CD4-positive, alpha-beta memory T cell (primary cell): ENCODE results near the gene PML. TPM values are rescaled to one million over a fixed set of nuclear protein-coding genes. Genes with fewer than 3 reads are reported as not detected.
A peak's percentile ranks its signal among the peaks of the same experiment; 100 is the strongest.

Experiments
- CTCF ChIA-PET: fragments of 350-600 bp; sonication (Branson Sonifier 250); formaldehyde crosslinking; loops from one replicate; lab custom pipeline; 2021; ENCODE audit warnings: inconsistent platforms; ENCODE audit not compliant: partially characterized antibody; lab: Charles Lee
- POLR2A ChIA-PET: fragments of 350-600 bp; sonication (Branson Sonifier 250); formaldehyde crosslinking; loops from one replicate; lab custom pipeline; 2021; ENCODE audit not compliant: partially characterized antibody; lab: Charles Lee
- DNase-seq, 5 donors: peaks; one replicate each; pipeline versions ENCODE4 v3.0.0 to v3.0.0-alpha.2; 2020 to 2022; ENCODE audit warnings: mixed read lengths in 1 of 5
- H3K27ac ChIP-seq: one replicate; pipeline ENCODE4 v1.7.0; 2013; ENCODE audit warnings: low read depth, low read length
- H3K27me3 ChIP-seq: 2 replicates; pipeline ENCODE4 v1.7.0; 2013; ENCODE audit warnings: mild to moderate bottlenecking, low read length, moderate library complexity; ENCODE audit not compliant: insufficient read depth
- H3K36me3 ChIP-seq: 2 replicates; pipeline ENCODE4 v1.7.0; 2013; ENCODE audit warnings: mild to moderate bottlenecking, low read length, moderate library complexity; ENCODE audit not compliant: insufficient read depth
- H3K4me1 ChIP-seq: 2 replicates; pipeline ENCODE4 v1.7.0; 2013; ENCODE audit warnings: mild to moderate bottlenecking, low read length, moderate library complexity; ENCODE audit not compliant: insufficient read depth
- H3K4me3 ChIP-seq, 2 donors: one replicate each; pipeline ENCODE4 v1.7.0; 2013; ENCODE audit warnings: low read length in 2 of 2, mild to moderate bottlenecking in 1 of 2
- H3K9me3 ChIP-seq, 2 donors: one replicate each; pipeline ENCODE4 v1.7.0; 2013; ENCODE audit warnings: low read length in 2 of 2, control low read depth in 1 of 2; ENCODE audit not compliant: control insufficient read depth in 1 of 2
- H3K27ac Mint-ChIP-seq, 7 donors: one replicate each; pipeline ENCODE4 v1.8.0; 2020 to 2021; ENCODE audit warnings: mixed read lengths in 7 of 7, mild to moderate bottlenecking in 6 of 7, inconsistent platforms in 3 of 7, moderate library complexity in 3 of 7
- H3K27me3 Mint-ChIP-seq, 2 donors: one replicate each; pipeline ENCODE4 v1.8.0; 2020 to 2021; ENCODE audit warnings: mixed read lengths in 2 of 2
- H3K36me3 Mint-ChIP-seq, 2 donors: one replicate each; pipeline ENCODE4 v1.8.0; 2020 to 2021; ENCODE audit warnings: mixed read lengths in 2 of 2, inconsistent platforms in 1 of 2, mild to moderate bottlenecking in 1 of 2
- H3K4me1 Mint-ChIP-seq, 4 donors: one replicate each; pipeline ENCODE4 v1.8.0; 2020 to 2021; ENCODE audit warnings: mixed read lengths in 4 of 4, mild to moderate bottlenecking in 1 of 4
- H3K4me3 Mint-ChIP-seq, 8 donors: one replicate each; pipeline ENCODE4 v1.8.0; 2020 to 2021; ENCODE audit warnings: mixed read lengths in 8 of 8, mild to moderate bottlenecking in 7 of 8, moderate library complexity in 6 of 8, inconsistent platforms in 3 of 8
- H3K9me3 Mint-ChIP-seq, 8 donors: one replicate each; pipeline ENCODE4 v1.8.0; 2020 to 2021; ENCODE audit warnings: mixed read lengths in 8 of 8, mild to moderate bottlenecking in 5 of 8, inconsistent platforms in 3 of 8, moderate library complexity in 1 of 8
- intact Hi-C: fragments of 100-400 bp; cut with micrococcal nuclease; formaldehyde crosslinking; loops from one replicate; pipeline ENCODE4 v1.15.1; 2023
- polyA plus RNA-seq, 2 donors: library from polyadenylated mRNA; unstranded; fragments of 300-500 nt; fragmentation: Illumina TruSeq; gene quantifications; one replicate each; pipeline ENCODE4 v1.2.3, GENCODE V29; 2021
- total RNA-seq, 2 experiments: library from RNA; stranded (reverse); gene quantifications; one replicate each; pipeline ENCODE4 v1.2.3, GENCODE V29; 2021

The PML gene
- total and polyA plus RNA-seq, 4 experiments from 2014 or later: 9.6 to 66.6 (median 47.4) TPM

DNA sequence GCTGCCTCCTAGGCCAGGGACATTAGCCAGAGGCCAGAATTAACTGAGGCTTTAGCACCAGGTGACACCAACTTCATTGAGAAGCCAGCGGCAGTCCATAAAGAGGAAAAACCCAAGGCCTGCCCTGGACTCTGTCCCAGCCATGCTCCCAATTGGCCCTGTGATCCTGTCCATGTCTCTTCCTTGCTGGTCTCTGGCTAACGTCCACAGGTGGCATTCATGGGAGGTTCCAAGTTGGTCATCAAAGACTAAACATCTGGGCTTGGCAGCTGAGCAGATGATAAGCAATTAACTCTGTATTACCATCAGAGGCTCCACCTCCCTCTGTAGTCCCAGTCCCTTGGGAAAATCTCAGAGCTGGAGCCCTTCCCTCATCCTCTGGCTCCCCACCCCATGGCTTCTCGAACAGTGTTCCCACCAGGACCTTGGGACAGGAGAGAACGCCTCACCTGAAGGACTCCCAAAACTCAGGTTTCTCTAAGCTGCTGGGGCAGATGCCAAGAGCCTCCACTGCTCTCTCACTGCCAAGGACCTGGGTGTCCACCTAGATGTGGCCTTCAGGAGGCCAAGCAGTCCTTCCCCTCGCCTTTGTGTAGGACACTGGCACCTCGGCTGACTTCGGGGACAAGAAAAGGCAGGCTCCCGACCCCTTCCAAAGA is 47.4 kb downstream of the PML start:
- ChIA-PET CTCF (no interaction called here), POLR2A (no interaction called here)
- Histone ChIP-seq H3K4me1 (no peaks in the 10 kb centered on the region), H3K36me3 (peaks cover 10% of the 10 kb centered on the region), H3K4me3 (no peak overlapping the region), H3K27ac (no peak overlapping the region), H3K27me3 (no peaks in the 10 kb centered on the region), H3K9me3 (no peaks in the 10 kb centered on the region)
- Mint-ChIP-seq H3K9me3 (peaks cover 0 to 2% (median 0%) of the 10 kb centered on the region in 8 donors), H3K4me3 (no peak overlapping the region), H3K27me3 (no peaks in the 10 kb centered on the region), H3K4me1 (peaks cover 0 to 1% (median under 1%) of the 10 kb centered on the region in 4 donors), H3K36me3 (peaks cover 18 to 46% of the 10 kb centered on the region in 2 donors), H3K27ac (peak overlapping the region in 3 of 7 donors; percentile 9 to 87 (median 64))
- DNase-seq: no peak
- intact Hi-C loops: no loop called here

DNA sequence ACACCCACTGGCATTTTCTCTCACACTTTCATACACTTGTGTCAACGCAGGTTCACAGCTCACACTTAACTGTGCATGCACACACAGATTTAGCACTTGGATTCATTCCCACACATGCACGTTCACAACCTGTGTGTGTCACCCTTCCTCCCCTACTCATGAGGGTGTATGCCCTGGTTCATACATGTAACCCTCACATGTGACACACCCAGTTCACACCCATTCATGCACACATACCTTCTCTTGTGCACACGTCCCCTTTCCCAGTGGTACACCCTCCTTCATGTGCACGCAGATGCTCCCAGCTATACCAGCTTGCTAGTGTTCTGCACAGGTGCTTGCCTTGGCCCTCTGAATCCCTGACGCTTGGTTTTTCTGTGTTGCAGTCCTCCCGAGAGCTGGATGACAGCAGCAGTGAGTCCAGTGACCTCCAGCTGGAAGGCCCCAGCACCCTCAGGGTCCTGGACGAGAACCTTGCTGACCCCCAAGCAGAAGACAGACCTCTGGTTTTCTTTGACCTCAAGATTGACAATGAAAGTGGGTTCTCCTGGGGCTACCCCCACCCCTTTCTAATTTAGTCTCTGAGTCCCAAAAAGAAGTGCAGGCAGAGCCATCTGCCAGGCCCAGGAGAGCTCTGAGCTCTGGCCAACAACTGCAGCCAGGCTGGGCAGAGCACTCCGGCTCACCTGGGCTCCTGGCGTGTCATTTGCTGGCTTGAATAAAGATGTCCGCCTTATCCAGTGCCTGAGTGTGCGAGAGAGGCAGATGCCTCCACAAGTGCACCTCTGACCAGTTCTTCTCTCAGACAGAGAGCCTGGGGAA is 48.3 kb downstream of the PML start:
- no peak overlapping the region for H3K4me3 ChIP-seq
- DNase-seq: no peak
- H3K27me3 ChIP-seq: no peaks in the 10 kb centered on the region
- H3K27me3 Mint-ChIP-seq: no peaks in the 10 kb centered on the region
- ChIA-PET CTCF (interaction anchor here (2.7 to 2.8 kb wide), 2 partner anchors 10 to 71 kb away, joined by 12 to 13 read pairs; no protein-coding TSS in a partner anchor), POLR2A (no interaction called here)
- peaks cover 15 to 37% of the 10 kb centered on the region in 2 donors for H3K36me3 Mint-ChIP-seq
- peaks cover 0 to 8% (median 4%) of the 10 kb centered on the region in 4 donors for H3K4me1 Mint-ChIP-seq
- H3K27ac ChIP-seq: no peak overlapping the region
- H3K9me3 Mint-ChIP-seq: peaks cover 0 to 2% (median 0%) of the 10 kb centered on the region in 8 donors
- H3K27ac Mint-ChIP-seq: peak overlapping the region in 1 of 7 donors; percentile 24
- no peaks in the 10 kb centered on the region for H3K9me3 ChIP-seq
- H3K4me3 Mint-ChIP-seq: peak overlapping the region in 1 of 8 donors; percentile 9
- H3K36me3 ChIP-seq: peaks cover 10% of the 10 kb centered on the region
- intact Hi-C loops: no loop called here
- peaks cover 2% of the 10 kb centered on the region for H3K4me1 ChIP-seq

DNA sequence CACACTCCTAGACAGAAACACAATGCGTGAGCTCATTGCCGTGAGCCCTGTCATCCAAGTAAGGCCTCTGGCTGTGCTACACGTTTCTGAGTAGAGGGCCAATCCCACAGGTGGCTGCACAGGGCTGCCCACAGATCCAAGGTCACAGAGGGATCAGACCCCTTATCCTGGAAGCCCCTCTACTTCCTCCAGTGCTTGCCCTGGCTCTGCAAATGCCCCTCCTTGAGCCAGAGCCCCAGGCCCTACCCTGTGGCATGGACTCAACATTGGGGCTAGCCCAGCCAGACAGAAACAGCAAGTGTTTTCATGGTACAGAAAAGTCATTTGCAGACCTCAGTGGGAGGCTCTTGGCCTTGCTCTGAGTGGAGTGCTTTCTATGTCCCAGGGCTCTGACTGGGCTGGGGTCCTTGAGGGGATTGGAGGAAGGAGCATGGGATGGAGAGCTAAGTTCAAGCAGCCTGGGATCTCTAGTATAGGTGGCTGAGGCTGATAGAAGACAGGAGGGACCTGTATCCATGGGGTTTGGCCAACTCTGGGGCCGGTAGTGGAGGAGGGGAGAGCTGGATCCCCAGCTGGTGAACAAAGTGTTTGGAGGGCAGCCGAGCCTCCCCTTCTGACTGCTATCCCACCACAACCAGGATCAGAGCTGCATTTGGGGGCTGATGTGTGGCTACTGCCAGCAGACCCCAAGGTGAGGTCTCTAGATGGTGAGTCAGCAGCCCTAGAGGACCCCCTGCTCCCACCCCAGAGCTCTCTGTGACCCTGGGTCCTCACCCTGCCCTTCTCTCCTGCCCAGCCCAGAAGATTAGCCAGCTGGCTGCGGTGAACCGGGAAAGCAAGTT is 49.1 kb downstream of the PML start:
- H3K4me3 Mint-ChIP-seq: no peak overlapping the region
- ChIA-PET CTCF (interaction anchor here (2.7 to 2.8 kb wide), 2 partner anchors 9 to 72 kb away, joined by 12 to 13 read pairs; no protein-coding TSS in a partner anchor), POLR2A (no interaction called here)
- H3K36me3 Mint-ChIP-seq: peaks cover 12 to 30% of the 10 kb centered on the region in 2 donors
- no peak overlapping the region for H3K27ac ChIP-seq
- H3K4me1 Mint-ChIP-seq: peaks cover 5 to 14% (median 10%) of the 10 kb centered on the region in 4 donors
- H3K9me3 Mint-ChIP-seq: peaks cover 0 to 2% (median 0%) of the 10 kb centered on the region in 8 donors
- peaks cover 9% of the 10 kb centered on the region for H3K4me1 ChIP-seq
- no peaks in the 10 kb centered on the region for H3K27me3 Mint-ChIP-seq
- peaks cover 10% of the 10 kb centered on the region for H3K36me3 ChIP-seq
- H3K9me3 ChIP-seq: no peaks in the 10 kb centered on the region
- no peak for DNase-seq
- H3K27ac Mint-ChIP-seq: peak overlapping the region in 4 of 7 donors; percentile 24 to 85 (median 50)
- intact Hi-C loops: no loop called here
- H3K27me3 ChIP-seq: no peaks in the 10 kb centered on the region
- no peak overlapping the region for H3K4me3 ChIP-seq

DNA sequence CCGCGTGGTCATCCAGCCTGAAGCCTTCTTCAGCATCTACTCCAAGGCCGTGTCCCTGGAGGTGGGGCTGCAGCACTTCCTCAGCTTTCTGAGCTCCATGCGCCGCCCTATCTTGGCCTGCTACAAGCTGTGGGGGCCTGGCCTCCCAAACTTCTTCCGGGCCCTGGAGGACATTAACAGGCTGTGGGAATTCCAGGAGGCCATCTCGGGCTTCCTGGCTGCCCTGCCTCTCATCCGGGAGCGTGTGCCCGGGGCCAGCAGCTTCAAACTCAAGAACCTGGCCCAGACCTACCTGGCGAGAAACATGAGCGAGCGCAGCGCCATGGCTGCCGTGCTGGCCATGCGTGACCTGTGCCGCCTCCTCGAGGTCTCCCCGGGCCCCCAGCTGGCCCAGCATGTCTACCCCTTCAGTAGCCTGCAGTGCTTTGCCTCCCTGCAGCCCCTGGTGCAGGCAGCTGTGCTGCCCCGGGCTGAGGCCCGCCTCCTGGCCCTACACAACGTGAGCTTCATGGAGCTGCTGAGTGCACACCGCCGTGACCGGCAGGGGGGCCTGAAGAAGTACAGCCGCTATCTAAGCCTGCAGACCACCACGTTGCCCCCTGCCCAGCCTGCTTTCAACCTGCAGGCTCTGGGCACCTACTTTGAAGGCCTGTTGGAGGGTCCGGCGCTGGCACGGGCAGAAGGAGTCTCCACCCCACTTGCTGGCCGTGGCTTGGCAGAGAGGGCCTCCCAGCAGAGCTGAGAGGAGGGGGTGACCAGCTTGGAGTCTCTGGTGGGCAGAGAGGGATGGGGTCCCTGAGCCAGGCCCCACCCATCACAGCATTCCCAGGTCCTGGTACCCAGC is 50.0 kb downstream of the PML start:
- ChIA-PET POLR2A (interaction anchor here (1.3 kb wide), 1 partner anchor 71 kb away, joined by 3 read pairs; no protein-coding TSS in a partner anchor), CTCF (interaction anchor here (1.2 to 2.8 kb wide), 3 partner anchors 8 to 73 kb away, joined by 3 to 13 read pairs (median 12); no protein-coding TSS in a partner anchor)
- H3K9me3 Mint-ChIP-seq: peaks cover 0 to 2% (median 0%) of the 10 kb centered on the region in 8 donors
- peak overlapping the region in 1 of 7 donors; percentile 36 for H3K27ac Mint-ChIP-seq
- H3K4me1 ChIP-seq: peaks cover 12% of the 10 kb centered on the region
- no peaks in the 10 kb centered on the region for H3K27me3 ChIP-seq
- no peaks in the 10 kb centered on the region for H3K27me3 Mint-ChIP-seq
- peaks cover 12 to 28% of the 10 kb centered on the region in 2 donors for H3K36me3 Mint-ChIP-seq
- intact Hi-C loops: loop anchor here (5.0 kb wide), 2 partner anchors 47 to 72 kb away; no protein-coding TSS in a partner anchor
- peaks cover 10% of the 10 kb centered on the region for H3K36me3 ChIP-seq
- no peak overlapping the region for H3K4me3 Mint-ChIP-seq
- no peak overlapping the region for H3K27ac ChIP-seq
- no peak for DNase-seq
- peaks cover 5 to 17% (median 10%) of the 10 kb centered on the region in 4 donors for H3K4me1 Mint-ChIP-seq
- H3K9me3 ChIP-seq: no peaks in the 10 kb centered on the region
- H3K4me3 ChIP-seq: no peak overlapping the region

- ChIA-PET POLR2A (interaction anchor here (1.3 kb wide), 1 partner anchor 72 kb away, joined by 3 read pairs; no protein-coding TSS in a partner anchor), CTCF (interaction anchor here (1.2 to 2.8 kb wide), 3 partner anchors 8 to 73 kb away, joined by 3 to 13 read pairs (median 12); no protein-coding TSS in a partner anchor)
- H3K27me3 Mint-ChIP-seq: no peaks in the 10 kb centered on the region
- H3K4me1 Mint-ChIP-seq: peaks cover 5 to 19% (median 10%) of the 10 kb centered on the region in 4 donors
- H3K4me1 ChIP-seq: peaks cover 12% of the 10 kb centered on the region
- H3K27ac ChIP-seq: no peak overlapping the region
- H3K36me3 ChIP-seq: peaks cover 10% of the 10 kb centered on the region
- peaks cover 12 to 26% of the 10 kb centered on the region in 2 donors for H3K36me3 Mint-ChIP-seq
- no peaks in the 10 kb centered on the region for H3K27me3 ChIP-seq
- no peak overlapping the region for H3K4me3 ChIP-seq
- no peaks in the 10 kb centered on the region for H3K9me3 ChIP-seq
- peak overlapping the region in 2 of 7 donors; percentile 16 to 56 for H3K27ac Mint-ChIP-seq
- peaks cover 0 to 2% (median 0%) of the 10 kb centered on the region in 8 donors for H3K9me3 Mint-ChIP-seq
- no peak for DNase-seq
- intact Hi-C loops: loop anchor here (5.0 kb wide), 2 partner anchors 48 to 73 kb away; no protein-coding TSS in a partner anchor
- no peak overlapping the region for H3K4me3 Mint-ChIP-seq
These were observed 50.7 kb downstream of the PML start for GRCh38 chr15:74045184-74045583.
